Measurements from ENCODE around the gene DKK2.

The DKK2 gene

DNA sequence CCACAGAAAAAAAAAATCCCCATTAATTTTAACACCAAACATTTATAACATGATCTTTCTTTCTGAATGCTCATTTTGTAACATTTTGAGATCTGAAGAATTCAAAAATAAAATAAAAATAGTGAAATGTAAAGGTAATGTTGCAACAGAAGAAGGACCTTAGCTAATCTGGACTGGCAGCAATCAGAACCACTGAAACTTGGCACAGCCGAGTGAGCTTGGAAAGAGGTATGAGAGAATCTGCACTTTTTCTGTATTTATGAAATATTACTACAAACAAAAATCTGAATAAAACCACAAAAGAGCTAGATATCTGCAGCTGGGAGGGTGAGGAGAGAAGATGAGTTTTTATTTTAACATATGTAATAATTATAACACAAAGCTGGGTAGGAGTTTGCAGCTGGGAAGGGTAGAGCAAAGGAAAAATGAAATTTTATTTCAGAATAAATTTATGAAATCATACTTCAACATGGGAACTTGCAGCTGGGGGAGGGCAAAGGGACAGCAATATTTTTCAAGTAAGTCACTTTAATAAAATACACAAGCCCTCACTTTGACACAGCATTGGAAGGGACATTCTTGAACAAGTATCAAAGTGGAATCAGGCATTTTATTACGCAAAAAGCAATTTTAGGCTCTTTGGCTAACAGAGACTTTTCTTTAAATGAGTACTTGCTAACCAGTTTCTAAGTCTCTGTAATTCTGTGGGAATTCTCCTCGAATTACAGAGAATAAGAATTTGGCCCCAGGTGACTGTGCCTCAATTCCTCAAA lies 26.7 kb downstream of the DKK2 start:
- Histone ChIP-seq H3K27me3 (ENCODE audit: control insufficient read depth in 1 of 2, insufficient read depth in 2 of 2, low read length in 2 of 2) (no peaks in the 10 kb centered on the region), H3K9ac (ENCODE audit: low read length) (no peak overlapping the region), H3K4me1 (ENCODE audit: insufficient read depth, low read length) (no peaks in the 10 kb centered on the region), H3K27ac (ENCODE audit: low read depth, low read length) (no peak overlapping the region), H3K4me3 (ENCODE audit: low read depth in 1 of 2, low read length in 2 of 2) (no peak overlapping the region), H3K36me3 (ENCODE audit: insufficient read depth, low read length) (no peaks in the 10 kb centered on the region), H3K9me3 (ENCODE audit: low read length) (no peaks in the 10 kb centered on the region)

DNA sequence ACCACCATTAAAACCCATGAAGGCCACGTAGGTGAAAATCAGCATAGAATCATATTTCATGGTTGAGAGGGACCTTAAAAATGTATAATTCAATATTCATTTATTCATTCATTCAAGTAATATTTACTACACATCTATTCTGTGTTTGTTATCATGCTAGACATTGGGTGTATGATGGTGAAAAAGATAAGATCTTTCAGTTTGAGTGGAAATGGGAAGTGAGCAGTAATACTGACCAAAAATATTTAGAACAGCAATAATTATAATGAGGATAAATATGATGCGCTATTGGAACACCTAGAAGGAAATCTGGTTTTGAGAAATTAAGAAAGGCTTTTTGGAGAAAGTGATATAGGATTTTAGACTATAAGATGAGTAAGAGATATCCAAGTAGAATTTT lies 28.0 kb downstream of the DKK2 start:
- Histone ChIP-seq H3K9me3 (ENCODE audit: low read length) (no peaks in the 10 kb centered on the region), H3K4me3 (ENCODE audit: low read depth in 1 of 2, low read length in 2 of 2) (no peak overlapping the region), H3K27me3 (ENCODE audit: control insufficient read depth in 1 of 2, insufficient read depth in 2 of 2, low read length in 2 of 2) (no peaks in the 10 kb centered on the region), H3K27ac (ENCODE audit: low read depth, low read length) (no peak overlapping the region), H3K4me1 (ENCODE audit: insufficient read depth, low read length) (no peaks in the 10 kb centered on the region), H3K36me3 (ENCODE audit: insufficient read depth, low read length) (no peaks in the 10 kb centered on the region), H3K9ac (ENCODE audit: low read length) (no peak overlapping the region)

DNA sequence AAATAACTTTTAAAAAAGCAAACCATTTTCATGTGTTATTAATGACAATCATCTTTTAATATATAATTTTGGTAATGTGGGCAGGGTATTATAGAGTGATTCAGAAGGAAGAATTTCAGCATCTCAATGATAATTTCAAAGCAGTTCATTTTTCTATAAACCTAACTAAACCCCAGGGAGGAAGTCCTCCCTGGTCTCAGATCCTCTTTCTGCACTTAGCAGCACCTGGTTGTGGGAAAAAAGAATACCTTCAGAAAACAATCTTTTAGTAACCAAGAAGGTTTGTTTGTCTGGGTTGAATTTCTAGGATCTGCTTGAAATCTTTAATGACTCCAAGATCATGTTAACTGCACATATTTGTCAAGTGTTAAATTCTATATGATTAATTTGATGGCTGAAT lies 29.9 kb downstream of the DKK2 start:
- no peaks in the 10 kb centered on the region for H3K4me1 ChIP-seq (ENCODE audit: insufficient read depth, low read length)
- no peak overlapping the region for H3K9ac ChIP-seq (ENCODE audit: low read length)
- H3K27me3 ChIP-seq (ENCODE audit: control insufficient read depth in 1 of 2, insufficient read depth in 2 of 2, low read length in 2 of 2), result no peaks in the 10 kb centered on the region
- H3K36me3 ChIP-seq (ENCODE audit: insufficient read depth, low read length), result no peaks in the 10 kb centered on the region
- H3K27ac ChIP-seq (ENCODE audit: low read depth, low read length), result no peak overlapping the region
- H3K9me3 ChIP-seq (ENCODE audit: low read length), result no peaks in the 10 kb centered on the region
- H3K4me3 ChIP-seq (ENCODE audit: low read depth in 1 of 2, low read length in 2 of 2), result no peak overlapping the region

DNA sequence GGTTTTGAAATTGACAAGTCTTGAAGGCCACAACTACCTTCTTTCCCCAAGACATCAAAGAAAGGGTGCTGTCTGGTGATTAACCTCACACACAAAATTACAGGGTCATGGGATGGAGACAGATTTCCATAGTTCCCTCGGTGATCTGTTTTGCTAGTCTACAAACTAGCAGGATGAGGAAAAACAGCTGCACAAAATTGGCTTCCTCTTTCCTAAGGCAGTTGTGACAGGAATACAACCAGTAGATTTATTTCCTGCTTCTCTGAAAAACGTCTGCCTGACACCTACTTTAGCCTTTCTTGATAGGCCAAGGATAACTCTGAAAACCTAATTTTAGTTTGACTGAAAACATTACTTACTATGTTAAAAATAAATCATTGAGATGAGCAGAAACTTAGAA lies 39.6 kb downstream of the DKK2 start:
- Histone ChIP-seq H3K4me3 (ENCODE audit: low read depth in 1 of 2, low read length in 2 of 2) (no peak overlapping the region), H3K9ac (ENCODE audit: low read length) (no peak overlapping the region), H3K27me3 (ENCODE audit: control insufficient read depth in 1 of 2, insufficient read depth in 2 of 2, low read length in 2 of 2) (no peaks in the 10 kb centered on the region), H3K9me3 (ENCODE audit: low read length) (no peaks in the 10 kb centered on the region), H3K4me1 (ENCODE audit: insufficient read depth, low read length) (peaks cover 9% of the 10 kb centered on the region), H3K27ac (ENCODE audit: low read depth, low read length) (no peak overlapping the region), H3K36me3 (ENCODE audit: insufficient read depth, low read length) (no peaks in the 10 kb centered on the region)

DNA sequence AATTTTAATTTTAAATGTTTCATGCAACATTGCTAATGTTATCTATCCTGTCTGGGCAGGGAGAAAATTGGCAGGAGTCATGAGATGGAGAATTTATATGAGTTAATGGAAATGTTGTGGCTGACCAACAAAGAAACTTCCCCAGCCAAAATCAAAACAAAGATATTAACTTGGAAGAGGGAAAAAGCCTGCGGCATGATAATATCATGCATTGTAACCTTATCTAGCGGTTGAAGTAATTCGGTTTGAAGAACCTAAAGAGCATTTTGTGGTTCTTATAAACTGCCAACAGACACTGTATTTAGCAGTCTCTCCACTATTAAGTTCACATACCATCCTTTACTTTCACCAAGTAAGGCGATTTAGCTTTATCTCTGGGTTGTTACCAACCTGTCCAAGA lies 42.3 kb downstream of the DKK2 start:
- Histone ChIP-seq H3K9ac (ENCODE audit: low read length) (no peak overlapping the region), H3K27ac (ENCODE audit: low read depth, low read length) (no peak overlapping the region), H3K27me3 (ENCODE audit: control insufficient read depth in 1 of 2, insufficient read depth in 2 of 2, low read length in 2 of 2) (no peaks in the 10 kb centered on the region), H3K4me1 (ENCODE audit: insufficient read depth, low read length) (peaks cover 9% of the 10 kb centered on the region), H3K4me3 (ENCODE audit: low read depth in 1 of 2, low read length in 2 of 2) (no peak overlapping the region), H3K36me3 (ENCODE audit: insufficient read depth, low read length) (no peaks in the 10 kb centered on the region), H3K9me3 (ENCODE audit: low read length) (no peaks in the 10 kb centered on the region)

DNA sequence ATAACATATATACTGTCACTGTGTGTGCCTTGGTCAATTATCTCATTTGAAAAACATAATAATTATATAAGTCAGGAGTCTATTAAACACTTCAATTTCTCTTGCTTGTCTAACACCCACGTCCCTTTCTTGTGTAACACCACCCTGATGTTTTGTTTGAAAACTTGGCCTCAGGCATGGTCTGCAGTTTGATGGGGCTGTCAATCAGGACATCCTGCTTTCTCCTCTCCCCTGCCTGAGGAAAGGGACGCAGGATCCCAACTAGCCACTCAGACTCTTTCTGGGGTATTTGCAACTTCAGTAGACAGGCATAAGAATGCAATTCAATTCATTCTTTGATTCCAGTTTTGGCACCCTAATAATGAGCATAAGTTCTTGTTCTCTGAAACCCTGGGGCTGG lies 48.8 kb downstream of the DKK2 start:
- H3K4me1 ChIP-seq (ENCODE audit: insufficient read depth, low read length), result no peaks in the 10 kb centered on the region
- no peaks in the 10 kb centered on the region for H3K27me3 ChIP-seq (ENCODE audit: control insufficient read depth in 1 of 2, insufficient read depth in 2 of 2, low read length in 2 of 2)
- H3K36me3 ChIP-seq (ENCODE audit: insufficient read depth, low read length), result no peaks in the 10 kb centered on the region
- no peak overlapping the region for H3K4me3 ChIP-seq (ENCODE audit: low read depth in 1 of 2, low read length in 2 of 2)
- no peak overlapping the region for H3K9ac ChIP-seq (ENCODE audit: low read length)
- no peaks in the 10 kb centered on the region for H3K9me3 ChIP-seq (ENCODE audit: low read length)
- H3K27ac ChIP-seq (ENCODE audit: low read depth, low read length), result no peak overlapping the region

DNA sequence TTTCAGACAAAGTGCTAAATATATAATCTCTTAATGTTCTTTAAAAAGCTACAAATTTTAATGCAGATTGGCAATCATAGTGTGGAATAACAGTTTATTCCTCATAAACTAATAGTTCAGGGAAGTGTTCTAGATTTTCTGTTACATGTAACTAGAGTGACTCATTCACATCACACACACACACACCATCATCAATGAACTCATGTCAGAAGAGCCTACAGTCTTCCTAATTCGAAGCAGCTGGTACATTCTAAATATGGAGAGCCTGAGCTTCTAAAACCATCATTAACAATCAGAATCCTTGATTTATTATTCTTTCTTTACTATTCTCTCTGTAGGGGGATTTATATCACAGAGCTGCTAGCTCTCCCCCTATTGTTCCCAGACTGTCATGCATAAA lies 49.6 kb downstream of the DKK2 start:
- no peak overlapping the region for H3K4me3 ChIP-seq (ENCODE audit: low read depth in 1 of 2, low read length in 2 of 2)
- no peaks in the 10 kb centered on the region for H3K36me3 ChIP-seq (ENCODE audit: insufficient read depth, low read length)
- H3K4me1 ChIP-seq (ENCODE audit: insufficient read depth, low read length), result no peaks in the 10 kb centered on the region
- H3K27me3 ChIP-seq (ENCODE audit: control insufficient read depth in 1 of 2, insufficient read depth in 2 of 2, low read length in 2 of 2), result no peaks in the 10 kb centered on the region
- H3K9ac ChIP-seq (ENCODE audit: low read length), result no peak overlapping the region
- H3K27ac ChIP-seq (ENCODE audit: low read depth, low read length), result no peak overlapping the region
- no peaks in the 10 kb centered on the region for H3K9me3 ChIP-seq (ENCODE audit: low read length)

DNA sequence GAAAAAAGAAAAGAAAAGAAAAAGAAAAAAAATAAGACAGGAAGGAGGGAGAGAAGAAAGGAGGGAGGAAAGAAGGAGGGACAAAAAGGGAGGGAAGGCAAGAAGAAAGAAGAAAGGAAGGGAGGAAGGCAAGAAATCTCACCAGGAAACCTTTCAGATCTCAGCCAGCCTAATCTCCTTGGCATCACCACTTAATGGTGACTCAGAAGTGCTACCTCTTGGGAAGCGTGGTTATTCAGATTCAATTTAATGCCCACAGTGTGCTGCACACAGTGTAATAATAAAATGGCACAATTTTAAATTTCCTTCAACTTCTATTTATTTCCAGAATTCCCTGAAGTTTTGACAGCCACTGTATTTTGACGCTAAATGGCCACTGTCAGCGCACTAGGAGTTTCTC lies 50.3 kb downstream of the DKK2 start:
- Histone ChIP-seq H3K27ac (ENCODE audit: low read depth, low read length) (no peak overlapping the region), H3K9me3 (ENCODE audit: low read length) (no peaks in the 10 kb centered on the region), H3K27me3 (ENCODE audit: control insufficient read depth in 1 of 2, insufficient read depth in 2 of 2, low read length in 2 of 2) (no peaks in the 10 kb centered on the region), H3K36me3 (ENCODE audit: insufficient read depth, low read length) (no peaks in the 10 kb centered on the region), H3K4me1 (ENCODE audit: insufficient read depth, low read length) (no peaks in the 10 kb centered on the region), H3K9ac (ENCODE audit: low read length) (no peak overlapping the region), H3K4me3 (ENCODE audit: low read depth in 1 of 2, low read length in 2 of 2) (no peak overlapping the region)

DNA sequence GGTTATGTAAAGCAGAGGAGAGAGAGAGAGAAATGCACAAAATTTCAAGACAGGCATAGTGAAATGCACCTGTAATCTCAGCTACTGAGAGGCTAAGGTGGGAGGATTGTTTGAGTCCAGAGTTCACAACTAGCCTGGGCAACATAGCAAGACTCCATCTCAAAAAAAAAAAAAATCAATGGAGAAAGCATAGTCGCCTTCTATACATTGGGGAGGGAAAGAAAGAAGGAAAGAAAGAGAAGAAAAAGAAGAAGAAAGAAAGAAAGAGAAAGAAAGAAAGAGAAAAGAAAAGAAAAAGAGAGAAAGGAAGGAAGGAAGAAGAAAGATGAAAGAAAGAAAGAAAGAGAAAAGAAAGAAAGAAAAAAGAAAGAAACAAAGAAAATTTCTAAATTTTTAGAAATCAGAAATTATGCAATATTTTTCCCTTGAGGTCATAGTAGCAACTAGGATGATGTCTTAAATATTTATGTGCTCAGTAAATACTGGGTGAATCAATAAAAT lies 53.4 kb downstream of the DKK2 start:
- Histone ChIP-seq H3K36me3 (ENCODE audit: insufficient read depth, low read length) (no peaks in the 10 kb centered on the region), H3K27ac (ENCODE audit: low read depth, low read length) (no peak overlapping the region), H3K9me3 (ENCODE audit: low read length) (no peaks in the 10 kb centered on the region), H3K9ac (ENCODE audit: low read length) (no peak overlapping the region), H3K27me3 (ENCODE audit: control insufficient read depth in 1 of 2, insufficient read depth in 2 of 2, low read length in 2 of 2) (no peaks in the 10 kb centered on the region), H3K4me1 (ENCODE audit: insufficient read depth, low read length) (no peaks in the 10 kb centered on the region), H3K4me3 (ENCODE audit: low read depth in 1 of 2, low read length in 2 of 2) (no peak overlapping the region)

DNA sequence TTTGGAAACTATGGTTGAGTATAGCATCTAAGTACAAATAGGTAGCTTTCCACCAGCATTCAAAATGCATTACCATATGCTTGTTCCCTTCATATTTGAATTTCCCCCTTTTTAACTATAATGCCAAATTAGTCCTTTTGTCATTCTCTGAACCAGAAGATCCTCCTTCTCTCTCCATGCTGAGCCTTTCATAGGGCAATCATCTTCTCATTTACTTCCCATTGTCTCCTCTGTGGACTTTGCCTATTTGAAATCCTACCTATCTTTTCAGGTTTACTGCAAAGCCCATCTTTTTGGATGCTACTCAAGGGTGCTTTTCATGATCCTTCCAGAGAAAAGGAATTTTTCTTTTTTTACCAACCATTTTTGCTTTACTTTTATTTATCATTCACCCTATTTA lies 54.7 kb downstream of the DKK2 start:
- Histone ChIP-seq H3K9ac (ENCODE audit: low read length) (no peak overlapping the region), H3K4me3 (ENCODE audit: low read depth in 1 of 2, low read length in 2 of 2) (no peak overlapping the region), H3K9me3 (ENCODE audit: low read length) (no peaks in the 10 kb centered on the region), H3K27me3 (ENCODE audit: control insufficient read depth in 1 of 2, insufficient read depth in 2 of 2, low read length in 2 of 2) (no peaks in the 10 kb centered on the region), H3K4me1 (ENCODE audit: insufficient read depth, low read length) (no peaks in the 10 kb centered on the region), H3K27ac (ENCODE audit: low read depth, low read length) (no peak overlapping the region), H3K36me3 (ENCODE audit: insufficient read depth, low read length) (no peaks in the 10 kb centered on the region)

DNA sequence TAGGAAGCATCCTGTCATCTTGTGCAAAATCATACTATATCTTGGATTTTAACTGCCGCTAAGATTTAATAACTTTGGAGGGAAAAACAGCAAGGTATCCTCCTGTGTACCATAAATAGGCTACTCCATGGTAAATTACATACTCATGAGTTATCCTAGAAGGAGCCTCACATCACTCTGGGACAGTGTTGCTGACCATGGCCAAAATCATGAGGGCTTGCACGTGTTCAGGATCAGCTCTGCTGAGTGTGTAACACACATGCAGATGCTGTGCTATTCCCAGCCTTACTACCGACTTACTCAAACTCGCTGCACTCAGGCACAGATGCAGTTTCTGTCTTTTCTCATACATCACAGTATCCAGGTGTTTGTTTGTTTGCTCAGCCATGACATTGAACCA lies 56.6 kb downstream of the DKK2 start:
- no peaks in the 10 kb centered on the region for H3K4me1 ChIP-seq (ENCODE audit: insufficient read depth, low read length)
- no peak overlapping the region for H3K4me3 ChIP-seq (ENCODE audit: low read depth in 1 of 2, low read length in 2 of 2)
- H3K9ac ChIP-seq (ENCODE audit: low read length), result no peak overlapping the region
- no peak overlapping the region for H3K27ac ChIP-seq (ENCODE audit: low read depth, low read length)
- H3K36me3 ChIP-seq (ENCODE audit: insufficient read depth, low read length), result no peaks in the 10 kb centered on the region
- H3K27me3 ChIP-seq (ENCODE audit: control insufficient read depth in 1 of 2, insufficient read depth in 2 of 2, low read length in 2 of 2), result no peaks in the 10 kb centered on the region
- H3K9me3 ChIP-seq (ENCODE audit: low read length), result no peaks in the 10 kb centered on the region

DNA sequence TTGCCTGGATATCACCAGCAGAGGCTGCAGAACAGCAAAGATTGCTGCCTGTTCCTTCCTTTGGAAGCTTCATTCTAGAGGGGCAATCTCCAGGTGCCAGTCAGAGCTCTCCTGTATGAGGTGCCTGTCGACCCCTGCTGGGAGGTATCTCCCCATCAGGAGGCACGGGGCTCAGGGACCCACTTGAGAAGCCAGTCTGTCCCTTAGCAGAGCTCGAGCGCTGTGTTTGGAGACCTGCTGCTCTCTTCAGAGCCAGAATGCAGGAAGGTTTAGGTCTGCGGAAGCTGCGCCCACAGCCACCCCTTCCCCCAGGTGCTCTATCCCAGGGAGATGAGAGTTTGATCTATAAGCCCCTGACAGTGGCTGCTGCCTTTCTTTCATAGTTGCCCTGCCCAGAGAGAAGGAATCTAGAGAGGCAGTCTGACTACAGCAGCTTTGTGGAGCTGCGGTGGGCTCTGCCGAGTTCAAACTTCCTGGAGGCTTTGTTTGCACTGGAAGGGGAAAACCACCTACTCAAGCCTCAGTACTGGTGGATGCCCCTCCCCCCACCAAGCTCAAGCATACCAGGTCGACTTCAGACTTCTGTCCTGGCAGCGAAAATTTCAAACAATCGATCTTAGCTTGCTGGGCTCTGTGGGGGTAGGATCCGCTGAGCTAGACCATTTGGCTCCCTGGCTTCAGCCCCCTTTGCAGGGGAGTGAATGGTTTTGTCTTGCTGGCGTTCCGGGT lies 57.9 kb downstream of the DKK2 start:
- no peak overlapping the region for H3K9ac ChIP-seq (ENCODE audit: low read length)
- H3K27ac ChIP-seq (ENCODE audit: low read depth, low read length), result no peak overlapping the region
- no peaks in the 10 kb centered on the region for H3K9me3 ChIP-seq (ENCODE audit: low read length)
- H3K27me3 ChIP-seq (ENCODE audit: control insufficient read depth in 1 of 2, insufficient read depth in 2 of 2, low read length in 2 of 2), result no peaks in the 10 kb centered on the region
- H3K4me3 ChIP-seq (ENCODE audit: low read depth in 1 of 2, low read length in 2 of 2), result no peak overlapping the region
- no peaks in the 10 kb centered on the region for H3K4me1 ChIP-seq (ENCODE audit: insufficient read depth, low read length)
- no peaks in the 10 kb centered on the region for H3K36me3 ChIP-seq (ENCODE audit: insufficient read depth, low read length)
